Skeletal muscle tissue (tissue), 4 donors: ENCODE results near the gene ATP11C. TPM values are rescaled to one million over a fixed set of nuclear protein-coding genes. Genes with fewer than 3 reads are reported as not detected.
"Not testable (repeated sequence)": the region's sequence is repeated elsewhere in the genome, so short reads cannot be mapped to it uniquely, and the experiment has no call there.

Experiments used
- H3K27ac ChIP-seq: one replicate; pipeline ENCODE4 v1.7.0; 2013; ENCODE audit warnings: mild to moderate bottlenecking, low read depth, low read length, inconsistent platforms
- H3K27me3 ChIP-seq, 3 donors: one replicate each; pipeline ENCODE4 v1.7.0; 2013; ENCODE audit warnings: low read length in 3 of 3; ENCODE audit not compliant: control insufficient read depth in 3 of 3, insufficient read depth in 3 of 3
- H3K36me3 ChIP-seq, 3 donors: one replicate each; pipeline ENCODE4 v1.7.0; 2013; ENCODE audit warnings: low read length in 3 of 3; ENCODE audit not compliant: control insufficient read depth in 3 of 3, insufficient read depth in 3 of 3
- H3K4me1 ChIP-seq, 3 donors: one replicate each; pipeline ENCODE4 v1.7.0; 2013; ENCODE audit warnings: low read length in 3 of 3, mild to moderate bottlenecking in 3 of 3; ENCODE audit not compliant: control insufficient read depth in 3 of 3, insufficient read depth in 3 of 3
- H3K4me3 ChIP-seq, 3 donors: one replicate each; pipeline ENCODE4 v1.7.0; 2013; ENCODE audit warnings: low read length in 3 of 3
- H3K9ac ChIP-seq, 3 donors: one replicate each; pipeline ENCODE4 v1.7.0; 2013; ENCODE audit warnings: low read length in 3 of 3, mild to moderate bottlenecking in 3 of 3, moderate library complexity in 2 of 3, low read depth in 1 of 3
- H3K9me3 ChIP-seq, 3 donors: one replicate each; pipeline ENCODE4 v1.7.0; 2013; ENCODE audit warnings: low read length in 3 of 3; ENCODE audit not compliant: control insufficient read depth in 3 of 3
- total RNA-seq: library from RNA; depleted of rRNA; stranded (reverse); fragments of >200 nt; gene quantifications from one replicate; pipeline ENCODE4 v1.2.3, GENCODE V29; 2014
- donor health status: Osteomylitis.

The ATP11C gene
- total RNA-seq, 1 donor from 2014 or later, result 17.7 TPM

GRCh38 chrX:139929876-139930275 is 3.0 kb downstream of the ATP11C start:
- Histone ChIP-seq H3K9ac (no peak overlapping the region), H3K9me3 (no peaks in the 10 kb centered on the region), H3K4me3 (no peak overlapping the region), H3K27me3 (peaks cover 0 to 4% (median 0%) of the 10 kb centered on the region in 3 donors), H3K4me1 (no peaks in the 10 kb centered on the region), H3K36me3 (no peaks in the 10 kb centered on the region), H3K27ac (no peak overlapping the region)

GRCh38 chrX:139924696-139925095 is 8.2 kb downstream of the ATP11C start:
- H3K36me3 ChIP-seq, result no peaks in the 10 kb centered on the region
- no peaks in the 10 kb centered on the region for H3K4me1 ChIP-seq
- H3K9ac ChIP-seq, result no peak overlapping the region
- peak overlapping the region; percentile 51 for H3K27ac ChIP-seq
- H3K27me3 ChIP-seq, result no peaks in the 10 kb centered on the region
- H3K9me3 ChIP-seq, result no peaks in the 10 kb centered on the region
- no peak overlapping the region for H3K4me3 ChIP-seq

DNA sequence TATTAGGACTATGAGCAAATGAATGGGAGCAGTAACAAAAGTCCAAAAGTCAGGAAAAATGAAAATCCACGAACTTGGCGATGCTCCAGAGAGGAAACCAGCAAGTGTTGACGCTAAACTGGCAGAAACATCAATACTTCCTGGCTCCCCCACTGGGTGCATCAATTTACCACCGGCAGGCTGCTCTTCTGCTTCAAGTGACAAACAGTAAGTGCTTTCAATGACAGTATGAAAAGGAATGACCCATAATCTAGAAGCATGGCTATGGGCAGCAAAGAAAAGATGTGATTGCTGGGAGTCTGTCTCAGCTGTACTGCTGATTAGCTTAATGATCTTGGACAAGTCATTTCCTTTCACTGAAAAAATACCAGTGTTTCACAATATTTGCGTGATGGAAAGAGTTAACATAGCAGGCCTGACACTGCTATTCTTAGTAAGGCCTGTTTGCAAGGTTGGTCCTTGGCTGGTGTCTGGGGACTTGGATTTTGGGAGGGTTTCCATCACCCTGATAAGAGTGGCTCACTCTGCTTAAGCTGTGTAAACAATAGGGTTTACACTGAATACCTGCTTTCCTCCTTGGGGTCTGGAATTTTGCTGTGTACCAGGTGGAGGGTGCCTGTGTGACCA is 8.7 kb downstream of the ATP11C start:
- H3K27ac ChIP-seq, result peak overlapping the region; percentile 51
- H3K9ac ChIP-seq, result no peak overlapping the region
- H3K4me1 ChIP-seq, result no peaks in the 10 kb centered on the region
- H3K9me3 ChIP-seq, result no peaks in the 10 kb centered on the region
- no peaks in the 10 kb centered on the region for H3K36me3 ChIP-seq
- H3K27me3 ChIP-seq, result no peaks in the 10 kb centered on the region
- H3K4me3 ChIP-seq, result no peak overlapping the region

- not testable (repeated sequence) for H3K9ac ChIP-seq, H3K9me3 ChIP-seq, H3K4me3 ChIP-seq, H3K27me3 ChIP-seq, H3K4me1 ChIP-seq, H3K36me3 ChIP-seq, H3K27ac ChIP-seq
Measured at GRCh38 chrX:139921142-139921541, 11.7 kb downstream of the ATP11C start.

DNA sequence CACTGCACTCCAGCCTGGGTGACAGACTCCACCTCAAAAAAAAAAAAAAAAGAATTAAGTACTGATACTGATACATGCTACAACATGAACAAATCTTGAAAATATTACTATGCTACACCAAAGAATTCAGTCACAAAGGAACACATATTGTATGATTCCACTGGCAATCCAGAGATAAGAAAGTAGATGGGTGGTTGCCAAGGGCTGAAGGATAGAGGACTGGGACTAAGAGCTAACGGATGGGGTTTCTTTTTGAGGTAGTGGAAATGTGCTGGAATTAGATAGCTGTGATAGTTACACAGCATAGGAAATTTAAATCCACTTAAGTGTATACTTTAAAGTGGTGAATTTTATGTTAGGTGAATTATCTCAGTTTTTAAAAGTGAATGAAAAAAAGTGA is 12.5 kb downstream of the ATP11C start:
- Histone ChIP-seq H3K36me3 (no peaks in the 10 kb centered on the region), H3K27ac (no peak overlapping the region), H3K4me3 (no peak overlapping the region)

DNA sequence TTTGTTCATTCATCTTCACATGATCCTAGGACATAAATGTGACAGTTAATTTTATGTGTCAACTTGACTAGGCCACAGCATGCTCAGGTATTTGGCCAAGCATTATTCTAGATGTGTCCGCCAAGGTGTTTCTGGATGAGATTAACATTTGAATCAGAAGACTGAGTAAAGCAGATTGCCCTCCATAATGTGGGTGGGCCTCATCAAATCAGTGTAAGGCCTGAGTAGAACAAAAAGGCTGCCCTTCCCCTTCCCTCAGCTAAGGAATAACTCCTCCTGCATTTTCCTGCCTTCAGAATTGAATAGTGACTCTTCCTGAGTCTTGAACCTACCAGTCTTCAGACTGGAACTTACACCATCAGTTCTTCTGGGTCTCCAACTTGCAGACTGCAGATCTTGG is 18.4 kb downstream of the ATP11C start:
- Histone ChIP-seq H3K9me3 (no peaks in the 10 kb centered on the region), H3K4me3 (no peak overlapping the region), H3K9ac (no peak overlapping the region), H3K27me3 (no peaks in the 10 kb centered on the region), H3K36me3 (no peaks in the 10 kb centered on the region), H3K27ac (no peak overlapping the region), H3K4me1 (no peaks in the 10 kb centered on the region)

More for the DNA sequence above, 12.5 kb downstream of the ATP11C start:
- no peak overlapping the region for H3K9ac ChIP-seq
- H3K27me3 ChIP-seq, result no peaks in the 10 kb centered on the region
- H3K9me3 ChIP-seq, result no peaks in the 10 kb centered on the region
- no peaks in the 10 kb centered on the region for H3K4me1 ChIP-seq

- Histone ChIP-seq H3K4me1 (no peaks in the 10 kb centered on the region), H3K4me3 (no peak overlapping the region), H3K36me3 (no peaks in the 10 kb centered on the region), H3K27ac (no peak overlapping the region), H3K9me3 (no peaks in the 10 kb centered on the region), H3K9ac (no peak overlapping the region), H3K27me3 (no peaks in the 10 kb centered on the region)
Measured at GRCh38 chrX:139909712-139910111, 23.1 kb downstream of the ATP11C start.

- Histone ChIP-seq H3K27me3 (no peaks in the 10 kb centered on the region), H3K4me1 (peaks cover 0 to 6% (median 0%) of the 10 kb centered on the region in 3 donors), H3K9me3 (no peaks in the 10 kb centered on the region), H3K27ac (no peak overlapping the region), H3K36me3 (no peaks in the 10 kb centered on the region), H3K9ac (no peak overlapping the region), H3K4me3 (no peak overlapping the region)
Measured at GRCh38 chrX:139907078-139907477, 25.8 kb downstream of the ATP11C start.

- Histone ChIP-seq H3K4me1 (peaks cover 0 to 6% (median 0%) of the 10 kb centered on the region in 3 donors), H3K36me3 (no peaks in the 10 kb centered on the region), H3K9me3 (no peaks in the 10 kb centered on the region), H3K9ac (no peak overlapping the region), H3K27me3 (no peaks in the 10 kb centered on the region), H3K4me3 (no peak overlapping the region), H3K27ac (no peak overlapping the region)
Measured at GRCh38 chrX:139905743-139906142, 27.1 kb downstream of the ATP11C start.

GRCh38 chrX:139905051-139905450 is 27.8 kb downstream of the ATP11C start:
- H3K36me3 ChIP-seq, result no peaks in the 10 kb centered on the region

More at GRCh38 chrX:139905051-139905450, 27.8 kb downstream of the ATP11C start:
- no peak overlapping the region for H3K4me3 ChIP-seq
- H3K9me3 ChIP-seq, result no peaks in the 10 kb centered on the region
- H3K27me3 ChIP-seq, result no peaks in the 10 kb centered on the region
- no peak overlapping the region for H3K9ac ChIP-seq
- no peak overlapping the region for H3K27ac ChIP-seq
- peaks cover 0 to 6% (median 0%) of the 10 kb centered on the region in 3 donors for H3K4me1 ChIP-seq
